Measurements from ENCODE around the gene RIPPLY3.
"Not testable (repeated sequence)": the region's sequence is repeated elsewhere in the genome, so short reads cannot be mapped to it uniquely, and the experiment has no call there.

Gene RIPPLY3

GRCh38 chr21:37041706-37042271, 35.3 kb downstream of the RIPPLY3 start:
- H3K4me3 ChIP-seq (ENCODE audit: low read depth, low read length): no peak overlapping the region
- DNase-seq (ENCODE audit: low read depth): no peak
- no peak for TF ChIP-seq CTCF (IDR thresholded peaks at IDR 0.05; ENCODE audit: low read depth, low read length, missing control alignments)

- no peak overlapping the region for H3K4me3 ChIP-seq (ENCODE audit: low read depth, low read length)
- no peak for DNase-seq (ENCODE audit: low read depth)
- TF ChIP-seq CTCF (IDR thresholded peaks at IDR 0.05; ENCODE audit: low read depth, low read length, missing control alignments): no peak
Observed at GRCh38 chr21:37043818-37044217, 37.3 kb downstream of the RIPPLY3 start.

GRCh38 chr21:37044643-37045042, 38.1 kb downstream of the RIPPLY3 start:
- TF ChIP-seq CTCF (IDR thresholded peaks at IDR 0.05; ENCODE audit: low read depth, low read length, missing control alignments): no peak
- no peak overlapping the region for H3K4me3 ChIP-seq (ENCODE audit: low read depth, low read length)
- no peak for DNase-seq (ENCODE audit: low read depth)

GRCh38 chr21:37045149-37045548, 38.6 kb downstream of the RIPPLY3 start:
- DNase-seq (ENCODE audit: low read depth): no peak

GRCh38 chr21:37045556-37045955, 39.1 kb downstream of the RIPPLY3 start:
- TF ChIP-seq CTCF (IDR thresholded peaks at IDR 0.05; ENCODE audit: low read depth, low read length, missing control alignments): no peak
- no peak for DNase-seq (ENCODE audit: low read depth)
- H3K4me3 ChIP-seq (ENCODE audit: low read depth, low read length): no peak overlapping the region

More at GRCh38 chr21:37045149-37045548, 38.6 kb downstream of the RIPPLY3 start:
- no peak for TF ChIP-seq CTCF (IDR thresholded peaks at IDR 0.05; ENCODE audit: low read depth, low read length, missing control alignments)
- H3K4me3 ChIP-seq (ENCODE audit: low read depth, low read length): no peak overlapping the region

GRCh38 chr21:37047079-37047478, 40.6 kb downstream of the RIPPLY3 start:
- DNase-seq (ENCODE audit: low read depth): no peak
- no peak for TF ChIP-seq CTCF (IDR thresholded peaks at IDR 0.05; ENCODE audit: low read depth, low read length, missing control alignments)
- H3K4me3 ChIP-seq (ENCODE audit: low read depth, low read length): no peak overlapping the region

GRCh38 chr21:37049741-37050140, 43.2 kb downstream of the RIPPLY3 start:
- not testable (repeated sequence) for H3K4me3 ChIP-seq (ENCODE audit: low read depth, low read length); DNase-seq (ENCODE audit: low read depth)

All from GM12864 (cell line).